GM10266 (cell line): ENCODE results near the gene ODAD2.

Experiments used
- DNase-seq: peaks from one replicate; pipeline ENCODE4 v3.0.0; 2012; ENCODE audit errors: extremely low spot score
- CTCF ChIP-seq: IDR thresholded peaks from 2 replicates; pipeline ENCODE4 v1.5.1; 2012; ENCODE audit warnings: mild to moderate bottlenecking, low read depth; ENCODE audit not compliant: control insufficient read depth, insufficient read depth; ENCODE audit errors: missing control alignments

Gene ODAD2

GRCh38 chr10:28014651-28015050, 15.8 kb upstream of the ODAD2 start:
- TF ChIP-seq CTCF, result no peak

GRCh38 chr10:28012990-28013515, 14.2 kb upstream of the ODAD2 start:
- no peak for DNase-seq
- no peak for TF ChIP-seq CTCF

More at GRCh38 chr10:28014651-28015050, 15.8 kb upstream of the ODAD2 start:
- DNase-seq, result no peak

GRCh38 chr10:28010821-28011220, 11.9 kb upstream of the ODAD2 start:
- no peak for TF ChIP-seq CTCF
- no peak for DNase-seq

- no peak for DNase-seq
- no peak for TF ChIP-seq CTCF
Measured at GRCh38 chr10:28008054-28008453, 9.2 kb upstream of the ODAD2 start.

GRCh38 chr10:28001353-28001752, 2.5 kb upstream of the ODAD2 start:
- no peak for DNase-seq
- no peak for TF ChIP-seq CTCF

- DNase-seq, result no peak
- no peak for TF ChIP-seq CTCF
Measured at GRCh38 chr10:27998178-27998953, 513 bp downstream of the ODAD2 start.

- no peak for TF ChIP-seq CTCF
- DNase-seq, result no peak
Measured at GRCh38 chr10:27997865-27998177, 1.1 kb downstream of the ODAD2 start.
